Hypothalamus (tissue), 51 donors: ENCODE data around the gene LEFTY2.
"Not testable (repeated sequence)": the region's sequence is repeated elsewhere in the genome, so short reads cannot be mapped to it uniquely, and the experiment has no call there.

Experiments
- DNase-seq, 51 donors: peaks; one replicate each; lab custom pipeline; 2025; lab: John Stamatoyannopoulos, UW

LEFTY2 gene

GRCh38 chr1:225958041-225958440 is 17.0 kb upstream of the LEFTY2 start:
- no peak for DNase-seq

GRCh38 chr1:225954753-225955152 is 13.7 kb upstream of the LEFTY2 start:
- DNase-seq, result no peak

- DNase-seq, result no peak
These were observed 12.3 kb upstream of the LEFTY2 start for GRCh38 chr1:225953315-225953714.

GRCh38 chr1:225950905-225951497 is 10.0 kb upstream of the LEFTY2 start:
- DNase-seq, result no peak

DNA sequence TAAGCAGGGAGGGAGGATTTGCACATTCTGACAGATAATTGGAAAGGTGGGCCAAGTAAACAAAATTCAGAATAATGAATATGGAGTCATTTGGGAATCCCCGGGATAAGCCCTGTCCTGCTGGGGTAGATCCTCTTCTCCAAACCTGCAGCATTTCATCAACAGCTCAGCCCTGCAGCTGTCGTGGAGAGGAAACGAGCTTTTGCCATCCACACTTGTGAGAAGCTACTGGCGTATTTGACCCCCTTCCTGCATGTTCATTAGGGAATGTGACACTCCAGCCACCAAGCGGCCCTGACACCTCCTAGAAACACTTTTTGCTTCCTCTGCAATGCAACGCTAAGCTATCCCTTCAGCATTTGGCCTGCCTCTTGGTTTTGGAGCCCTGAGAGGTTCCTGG is 8.0 kb upstream of the LEFTY2 start:
- no peak for DNase-seq

GRCh38 chr1:225946803-225947202 is 5.8 kb upstream of the LEFTY2 start:
- DNase-seq, result no peak

DNA sequence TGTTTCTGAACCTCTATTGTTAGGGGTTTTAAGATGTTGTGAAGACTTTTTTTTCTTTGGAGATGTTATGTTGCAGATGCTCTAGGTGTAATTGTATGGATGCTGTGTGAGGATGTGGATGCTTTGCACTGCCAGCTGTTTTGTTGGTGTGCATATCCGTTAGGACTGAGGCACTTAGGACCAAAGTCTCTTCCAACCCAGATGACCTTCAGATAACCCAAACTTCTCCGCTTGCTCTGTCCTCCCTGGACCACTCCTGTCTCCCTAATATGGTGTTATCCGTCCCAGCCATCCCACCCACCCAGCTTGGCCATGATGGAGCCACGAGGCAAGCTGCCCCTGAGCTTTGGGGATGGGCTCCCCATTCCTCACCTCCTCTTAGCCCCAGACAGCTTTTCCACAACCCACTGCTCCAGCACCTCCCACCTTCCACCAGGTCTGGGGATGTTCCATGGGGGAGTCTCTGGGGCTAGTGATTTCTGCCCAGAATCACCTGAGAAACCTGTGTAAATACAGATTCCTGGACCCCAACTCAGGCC is 5.1 kb upstream of the LEFTY2 start:
- DNase-seq, result no peak

DNA sequence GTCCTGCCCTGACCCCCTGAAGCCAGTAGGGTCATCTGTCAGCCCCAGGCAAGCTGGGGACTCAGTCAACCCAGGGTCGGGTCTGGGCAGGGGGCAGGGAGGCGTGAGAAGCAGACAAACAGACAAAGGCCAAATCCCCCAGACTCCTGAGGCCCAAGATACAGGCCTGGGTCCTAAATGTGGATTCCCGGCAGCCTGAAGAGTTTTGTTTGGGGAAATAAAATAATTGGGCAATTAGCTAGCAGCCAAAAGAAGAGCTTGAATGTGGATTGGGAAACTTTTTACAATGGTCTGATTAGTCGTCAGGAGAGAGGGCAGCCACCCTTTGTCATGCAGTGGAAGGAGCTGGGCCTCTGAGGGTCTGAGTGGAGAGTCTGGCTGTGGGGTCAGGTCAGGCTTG is 4.5 kb upstream of the LEFTY2 start:
- DNase-seq, result no peak

DNA sequence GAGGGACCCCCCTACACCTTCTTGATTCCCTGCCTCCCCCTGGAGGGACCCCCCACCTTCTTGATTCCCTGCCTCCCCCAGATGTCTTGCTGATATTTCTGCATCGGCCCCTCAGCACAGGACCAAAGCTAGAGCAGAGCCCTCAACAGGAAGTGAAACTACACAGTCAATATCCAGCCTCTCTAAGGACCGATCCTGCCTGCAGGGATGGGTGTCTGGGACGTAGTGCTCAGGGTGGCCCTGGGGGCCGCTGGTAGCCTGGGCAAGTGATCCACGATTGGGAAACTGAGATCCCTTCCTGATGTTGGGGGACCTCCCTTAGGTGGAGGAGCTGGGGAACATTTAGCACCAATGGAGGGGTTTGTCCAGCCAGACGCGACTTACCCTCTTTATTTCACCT is 3.9 kb upstream of the LEFTY2 start:
- DNase-seq, result no peak

GRCh38 chr1:225944387-225944786 is 3.4 kb upstream of the LEFTY2 start:
- DNase-seq, result no peak

DNA sequence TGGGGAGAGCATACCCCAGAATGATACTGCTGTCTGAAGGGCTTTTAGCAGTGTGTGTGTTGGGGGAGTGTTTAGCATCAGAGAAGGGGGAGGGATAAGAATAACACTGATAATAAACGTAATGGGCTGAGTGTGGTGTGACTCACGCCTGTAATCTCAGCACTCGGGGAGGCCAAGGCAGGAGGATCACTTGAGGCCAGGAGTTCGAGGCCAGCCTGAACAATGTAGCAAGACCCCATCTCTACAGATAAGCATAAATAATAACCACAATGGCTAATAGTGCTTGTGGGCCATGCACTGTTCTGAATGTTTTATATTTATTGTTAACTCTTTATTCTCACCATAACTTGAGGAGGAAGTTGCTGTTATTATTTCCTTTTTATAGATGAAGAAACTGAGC is 2.6 kb upstream of the LEFTY2 start:
- DNase-seq, result no peak

DNA sequence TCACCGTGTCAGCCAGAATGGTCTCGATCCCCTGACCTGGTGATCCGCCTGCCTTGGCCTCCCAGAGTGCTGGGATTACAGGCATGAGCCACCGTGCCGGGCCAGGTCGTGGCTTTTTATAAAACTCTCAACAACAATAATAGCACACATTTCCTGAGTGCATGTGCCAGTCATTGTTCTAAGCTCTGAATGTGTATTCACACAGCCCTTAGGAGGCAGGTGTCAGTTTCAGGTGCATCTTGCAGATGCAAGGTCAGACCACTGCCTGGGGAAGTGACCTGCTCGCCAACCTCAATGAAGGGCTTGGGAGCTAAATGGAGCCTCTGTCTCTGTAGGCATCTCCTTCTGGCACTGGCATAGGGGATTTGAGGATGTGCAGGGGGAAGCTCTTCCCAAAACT is 1.6 kb upstream of the LEFTY2 start:
- DNase-seq, result no peak

GRCh38 chr1:225941942-225942222 is 862 bp upstream of the LEFTY2 start:
- DNase-seq, result no peak

GRCh38 chr1:225940385-225941151 is 452 bp downstream of the LEFTY2 start:
- DNase-seq, result no peak

DNA sequence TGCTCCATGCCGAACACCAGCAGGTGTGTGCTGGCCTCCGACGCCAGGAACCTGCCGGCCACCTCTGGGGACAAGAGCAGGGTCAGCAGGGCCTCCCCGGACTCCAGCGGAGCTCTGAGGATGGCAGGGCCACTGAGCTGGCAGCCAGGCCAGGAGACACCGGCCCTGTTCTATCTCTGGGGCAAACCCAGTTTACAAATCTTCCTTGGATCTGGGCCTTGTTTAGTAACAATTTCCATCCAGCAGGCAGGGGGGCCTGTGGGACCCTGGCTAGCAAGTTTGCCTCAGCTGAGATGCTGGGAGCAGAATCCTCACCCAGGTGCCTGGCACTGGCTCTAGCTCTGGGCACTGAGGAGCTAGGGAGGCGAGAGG is 1.1 kb downstream of the LEFTY2 start:
- DNase-seq, result not testable (repeated sequence)

DNA sequence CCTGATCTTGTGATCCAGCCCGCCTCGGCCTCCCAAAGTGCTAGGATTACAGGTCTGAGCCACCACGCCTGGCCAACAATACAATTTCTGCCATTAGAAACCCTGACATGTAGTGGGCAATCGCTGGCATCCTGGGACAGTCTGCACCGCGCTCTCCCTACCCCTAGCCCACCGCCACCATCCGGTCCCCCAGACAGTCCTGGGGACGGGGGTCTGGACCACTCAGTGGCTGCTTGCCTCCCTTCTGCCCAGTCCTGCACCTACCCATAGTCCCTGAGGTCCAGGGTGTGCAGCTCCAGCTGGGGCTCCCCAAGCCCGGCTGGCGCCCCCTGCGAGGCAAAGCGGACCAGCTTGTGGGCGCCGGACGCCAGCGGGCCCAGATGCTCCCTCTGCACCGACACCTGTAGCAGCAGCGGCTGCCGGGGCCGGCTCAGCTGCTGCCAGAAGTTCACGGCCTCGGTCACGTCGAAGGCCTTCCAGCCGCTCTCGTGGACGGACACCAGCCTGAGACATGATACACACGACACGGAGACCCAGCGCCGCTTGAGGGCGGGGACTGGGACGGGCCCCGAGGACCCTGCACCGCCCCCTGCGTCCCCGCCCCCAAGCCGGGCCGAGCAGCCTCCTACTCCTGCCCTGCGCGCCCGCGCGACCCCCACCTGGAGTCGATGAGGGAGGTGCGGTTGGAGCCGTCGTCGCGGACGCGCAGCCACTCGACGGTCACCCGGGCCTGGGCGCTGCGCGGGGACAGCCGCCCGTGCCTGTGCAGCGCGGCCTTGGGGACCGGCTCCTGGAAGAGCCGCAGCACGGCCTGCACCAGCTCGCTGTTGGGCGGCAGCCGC is 1.7 kb downstream of the LEFTY2 start:
- DNase-seq, result not testable (repeated sequence)

- DNase-seq, result no peak
These were observed 3.7 kb downstream of the LEFTY2 start for GRCh38 chr1:225937048-225937968.

- DNase-seq, result no peak
These were observed 4.5 kb downstream of the LEFTY2 start for GRCh38 chr1:225936523-225936922.

- DNase-seq, result not testable (repeated sequence)
These were observed 4.9 kb downstream of the LEFTY2 start for GRCh38 chr1:225936086-225936485.

- no peak for DNase-seq
These were observed 6.3 kb downstream of the LEFTY2 start for GRCh38 chr1:225934711-225935110.

DNA sequence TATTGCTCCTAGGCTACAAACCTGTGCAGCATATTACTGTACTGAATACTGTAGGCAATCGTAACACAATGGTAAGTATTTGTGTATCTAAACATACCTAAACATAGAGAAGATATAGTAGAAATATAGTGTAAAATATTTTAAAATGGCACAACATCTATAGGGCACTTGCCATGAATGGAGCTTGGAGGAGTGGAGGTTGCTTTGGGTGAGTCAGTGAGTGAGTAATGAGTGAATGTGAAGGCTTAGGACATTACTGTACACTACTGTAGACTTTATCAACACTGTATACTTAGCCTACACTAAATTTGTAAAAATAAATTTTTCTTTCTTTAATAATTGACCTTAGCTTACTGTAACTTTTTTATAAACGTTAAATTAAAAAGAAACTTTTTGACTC is 7.9 kb downstream of the LEFTY2 start:
- no peak for DNase-seq
